CD14-positive monocyte (primary cell): ENCODE results near the gene LPCAT3. TPM values are rescaled to one million over a fixed set of nuclear protein-coding genes. Genes with fewer than 3 reads are reported as not detected.

Experiments
- DNase-seq, 3 donors: peaks; one replicate each; pipeline ENCODE4 v3.0.0-alpha.2; 2011 to 2022
- H2AFZ ChIP-seq: 2 replicates; pipeline ENCODE4 v1.6.0; 2012; ENCODE audit warnings: mild to moderate bottlenecking, low read depth, low read length, inconsistent platforms; ENCODE audit not compliant: insufficient read depth, poor library complexity, severe bottlenecking
- H3K27ac ChIP-seq, 2 donors: 1 replicate in 1 of 2; 2 replicates in 1 of 2; pipeline ENCODE4 v1.5.1; 2012 to 2013; ENCODE audit warnings: low read length in 2 of 2, control low read depth in 1 of 2, inconsistent platforms in 1 of 2, low read depth in 1 of 2, mild to moderate bottlenecking in 1 of 2
- H3K27me3 ChIP-seq, 2 donors: one replicate each; pipeline versions ENCODE4 v1.6.0 to v1.6.1; 2011 to 2013; ENCODE audit warnings: low read length in 2 of 2; ENCODE audit not compliant: control insufficient read depth in 2 of 2, insufficient read depth in 2 of 2
- H3K36me3 ChIP-seq, 2 donors: replicated peaks in 1 of 2; 1 replicate in 1 of 2; 2 replicates in 1 of 2; pipeline versions ENCODE4 v1.5.1 to v1.6.1; 2012 to 2013; ENCODE audit warnings: low read length in 2 of 2, control low read depth in 1 of 2, inconsistent platforms in 1 of 2, mild to moderate bottlenecking in 1 of 2; ENCODE audit not compliant: insufficient read depth in 2 of 2, control insufficient read depth in 1 of 2
- H3K4me1 ChIP-seq, 2 donors: 1 replicate in 1 of 2; 2 replicates in 1 of 2; pipeline versions ENCODE4 v1.5.1 to v1.6.1; 2012 to 2013; ENCODE audit warnings: low read length in 2 of 2, control low read depth in 1 of 2, inconsistent platforms in 1 of 2, mild to moderate bottlenecking in 1 of 2, moderate library complexity in 1 of 2; ENCODE audit not compliant: insufficient read depth in 2 of 2, control insufficient read depth in 1 of 2
- H3K4me2 ChIP-seq: replicated peaks from 2 replicates; pipeline ENCODE3; 2012; ENCODE audit warnings: low read length, moderate library complexity, mild to moderate bottlenecking; ENCODE audit not compliant: poor library complexity, severe bottlenecking; ENCODE audit errors: extremely low read depth
- H3K4me3 ChIP-seq, 3 experiments: fragments of 200-600 bp in 1 of 3; sonication (generic) in 1 of 3; replicated peaks in 1 of 3; 1 replicate in 2 of 3; 2 replicates in 1 of 3; pipeline ENCODE4 v1.5.1; 2011 to 2013; ENCODE audit warnings: low read length in 3 of 3, mild to moderate bottlenecking in 3 of 3, control low read depth in 2 of 3, low read depth in 2 of 3, inconsistent platforms in 1 of 3, moderate library complexity in 1 of 3
- H3K79me2 ChIP-seq: 2 replicates; pipeline ENCODE4 v1.6.0; 2012; ENCODE audit warnings: mild to moderate bottlenecking, control low read depth, inconsistent platforms, low read length, moderate library complexity; ENCODE audit not compliant: insufficient read depth
- H3K9ac ChIP-seq: 2 replicates; pipeline ENCODE4 v1.6.0; 2017; ENCODE audit warnings: low read length, mild to moderate bottlenecking; ENCODE audit not compliant: insufficient read depth, poor library complexity, severe bottlenecking
- H3K9me3 ChIP-seq, 2 donors: replicated peaks in 1 of 2; 1 replicate in 1 of 2; 2 replicates in 1 of 2; pipeline versions ENCODE4 v1.5.1 to v1.6.1; 2012 to 2013; ENCODE audit warnings: low read length in 2 of 2, control low read depth in 1 of 2; ENCODE audit not compliant: control insufficient read depth in 1 of 2, insufficient read depth in 1 of 2
- H4K20me1 ChIP-seq: 2 replicates; pipeline ENCODE4 v1.6.0; 2012; ENCODE audit warnings: mild to moderate bottlenecking, low read length, control low read depth, moderate library complexity; ENCODE audit not compliant: insufficient read depth
- H3K27ac Mint-ChIP-seq, 7 donors: one replicate each; pipeline ENCODE4 v1.8.0; 2020; ENCODE audit warnings: mild to moderate bottlenecking in 7 of 7, mixed read lengths in 7 of 7, moderate library complexity in 6 of 7, inconsistent platforms in 2 of 7
- H3K27me3 Mint-ChIP-seq, 3 donors: one replicate each; pipeline ENCODE4 v1.8.0; 2021 to 2022; ENCODE audit warnings: low read depth in 3 of 3, mild to moderate bottlenecking in 3 of 3, mixed read lengths in 3 of 3, moderate library complexity in 3 of 3, inconsistent platforms in 1 of 3
- H3K36me3 Mint-ChIP-seq, 2 donors: one replicate each; pipeline ENCODE4 v1.8.0; 2020; ENCODE audit warnings: mixed read lengths in 2 of 2, inconsistent platforms in 1 of 2, mild to moderate bottlenecking in 1 of 2
- H3K4me1 Mint-ChIP-seq: one replicate; pipeline ENCODE4 v1.8.0; 2020; ENCODE audit warnings: mild to moderate bottlenecking, mixed read lengths
- H3K4me3 Mint-ChIP-seq, 2 donors: one replicate each; pipeline ENCODE4 v1.8.0; 2020; ENCODE audit warnings: mild to moderate bottlenecking in 2 of 2, mixed read lengths in 2 of 2, moderate library complexity in 1 of 2
- H3K9me3 Mint-ChIP-seq, 7 donors: one replicate each; pipeline ENCODE4 v1.8.0; 2020 to 2022; ENCODE audit warnings: mixed read lengths in 7 of 7, mild to moderate bottlenecking in 6 of 7, moderate library complexity in 6 of 7, inconsistent platforms in 2 of 7
- CTCF ChIP-seq: fragments of 200-600 bp; IDR thresholded peaks from one replicate; pipeline ENCODE4 v1.8.0; 2022; ENCODE audit warnings: antibody characterized with exemption, mild to moderate bottlenecking
- WGBS: methylation state at CpG from one replicate; pipeline ENCODE4 v1.1.5; 2013; ENCODE audit warnings: missing lambda C conversion rate; ENCODE audit not compliant: insufficient coverage; 5-methylcytosine and 5-hydroxymethylcytosine counted together
- intact Hi-C, 2 donors: fragments of 100-400 bp; cut with micrococcal nuclease; formaldehyde crosslinking; loops; one replicate each; pipeline versions ENCODE4 v1.15.0 to v1.15.1; 2023
- polyA plus RNA-seq, 3 donors: library from polyadenylated mRNA; depleted of rRNA in 1 of 3; unstranded in 2 of 3; stranded (reverse) in 1 of 3; fragments of 300-500 nt in 2 of 3; fragments of >200 nt in 1 of 3; fragmentation: Illumina TruSeq in 2 of 3; gene quantifications; 1 replicate in 2 of 3; 2 replicates in 1 of 3; pipeline ENCODE4 v1.2.3, GENCODE V29; 2012 to 2021

The LPCAT3 gene
- polyA plus RNA-seq, 3 donors, result 50.9 to 62.7 (median 54.1) TPM

- Histone ChIP-seq H3K4me2 (no peak overlapping the region), H4K20me1 (peaks cover 3% of the 10 kb centered on the region), H3K79me2 (peaks cover 38% of the 10 kb centered on the region), H3K36me3 (peaks cover 54 to 55% of the 10 kb centered on the region in 2 donors), H3K9me3 (no peaks in the 10 kb centered on the region), H2AFZ (no peak overlapping the region), H3K9ac (no peak overlapping the region), H3K27ac (no peak overlapping the region), H3K27me3 (no peaks in the 10 kb centered on the region), H3K4me3 (no peak overlapping the region), H3K4me1 (peaks cover 17 to 24% of the 10 kb centered on the region in 2 donors)
- Mint-ChIP-seq H3K36me3 (peaks cover 54 to 59% of the 10 kb centered on the region in 2 donors), H3K4me1 (peaks cover 22% of the 10 kb centered on the region), H3K9me3 (no peaks in the 10 kb centered on the region), H3K27me3 (peaks cover 0 to 3% (median 0%) of the 10 kb centered on the region in 3 donors), H3K4me3 (no peak overlapping the region), H3K27ac (no peak overlapping the region)
- no peak for DNase-seq
- intact Hi-C loops, result loop anchor here (5.0 kb wide), 3 partner anchors 37 to 117 kb away; partner anchors contain the start of gene LPCAT3 (in 2 of the 2)
- no peak for TF ChIP-seq CTCF
- WGBS, result no CpG with 5 or more reads among the region's 6 CpGs
Measured at GRCh38 chr12:6974180-6974579, 44.1 kb downstream of the LPCAT3 start.

- no peaks in the 10 kb centered on the region for H3K27me3 ChIP-seq
- H2AFZ ChIP-seq, result peak overlapping the region; percentile 97
- peaks cover 32% of the 10 kb centered on the region for H3K4me1 Mint-ChIP-seq
- H3K4me2 ChIP-seq, result peak overlapping the region; percentile 94
- peaks cover 21 to 31% of the 10 kb centered on the region in 2 donors for H3K4me1 ChIP-seq
- intact Hi-C loops, result loop anchor here (1.0 to 5.0 kb wide), 5 partner anchors 31 to 307 kb away; partner anchors contain the start of genes LPCAT3 (in 2 of the 2) and ING4 (in 1 of the 2)
- H3K36me3 ChIP-seq, result peaks cover 50 to 55% of the 10 kb centered on the region in 2 donors
- WGBS, result under 1% methylated on average over 31 of the region's 31 CpGs
- H3K4me3 ChIP-seq, result peak overlapping the region; percentile 72 to 100 (median 99)
- no peak for DNase-seq
- H4K20me1 ChIP-seq, result peaks cover 4% of the 10 kb centered on the region
- no peak for TF ChIP-seq CTCF
- peaks cover 52% of the 10 kb centered on the region for H3K79me2 ChIP-seq
- H3K27ac ChIP-seq, result peak overlapping the region; percentile 75 to 91
- peak overlapping the region; percentile 93 to 99 (median 97) for H3K27ac Mint-ChIP-seq
- no peaks in the 10 kb centered on the region for H3K9me3 ChIP-seq
- H3K27me3 Mint-ChIP-seq, result peaks cover 0 to 3% (median 0%) of the 10 kb centered on the region in 3 donors
- peak overlapping the region; percentile 100 for H3K4me3 Mint-ChIP-seq
- H3K36me3 Mint-ChIP-seq, result peaks cover 49 to 59% of the 10 kb centered on the region in 2 donors
- no peaks in the 10 kb centered on the region for H3K9me3 Mint-ChIP-seq
- H3K9ac ChIP-seq, result peak overlapping the region; percentile 87
Measured at GRCh38 chr12:6970096-6970527, 48.2 kb downstream of the LPCAT3 start.
